Effector CD8-positive, alpha-beta T cell (primary cell): ENCODE measurements around the gene WDR27.
"Not testable (repeated sequence)": the region's sequence is repeated elsewhere in the genome, so short reads cannot be mapped to it uniquely, and the experiment has no call there.

Source experiments
- DNase-seq: peaks from one replicate; lab custom pipeline; 2025; lab: John Stamatoyannopoulos, UW

The WDR27 gene

GRCh38 chr6:169479783-169480495 is 221.9 kb downstream of the WDR27 start:
- no peak for DNase-seq

DNA sequence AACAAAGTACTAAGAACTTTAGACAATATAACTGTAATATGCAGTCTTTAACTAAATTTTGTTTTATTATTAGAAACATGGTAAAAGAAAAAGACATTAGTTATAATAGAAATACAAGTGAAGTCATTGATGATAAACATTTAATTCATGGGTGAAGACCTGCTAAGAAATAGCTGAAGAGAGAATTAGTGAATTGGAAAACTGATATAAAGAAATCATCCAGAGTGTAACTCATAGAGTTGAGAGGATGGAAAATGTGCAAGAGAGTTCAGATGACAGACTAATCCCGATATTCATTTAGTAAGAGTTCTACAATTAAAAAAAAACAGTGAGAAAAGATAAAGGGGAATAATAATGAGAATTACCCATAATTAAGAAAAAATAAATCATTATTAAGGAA is 227.5 kb downstream of the WDR27 start:
- no peak for DNase-seq

- DNase-seq = no peak
Measured at GRCh38 chr6:169473663-169474062, 228.2 kb downstream of the WDR27 start.

- DNase-seq = no peak
Measured at GRCh38 chr6:169472786-169473416, 228.9 kb downstream of the WDR27 start.

GRCh38 chr6:169470790-169471189 is 231.0 kb downstream of the WDR27 start:
- DNase-seq = no peak

DNA sequence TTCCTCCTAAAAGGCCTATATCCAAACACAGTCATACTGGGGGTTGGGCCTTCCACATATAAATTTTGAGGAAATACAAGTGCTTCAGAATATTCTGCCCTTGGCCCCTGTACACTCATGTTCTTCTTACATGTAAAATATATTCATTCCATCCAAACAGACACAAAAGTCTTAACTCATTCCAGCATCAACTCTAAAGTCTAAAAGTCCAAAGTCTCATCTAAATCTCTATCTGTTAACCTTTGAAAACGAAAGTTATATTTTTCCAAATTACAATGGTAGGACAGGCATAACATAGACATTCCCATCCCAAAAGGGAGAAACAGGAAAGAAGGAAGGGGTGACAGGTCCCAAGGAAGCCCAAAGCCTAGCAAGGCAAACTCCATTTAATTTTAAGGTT is 232.8 kb downstream of the WDR27 start:
- DNase-seq = no peak

GRCh38 chr6:169467755-169468154 is 234.1 kb downstream of the WDR27 start:
- not testable (repeated sequence) for DNase-seq

DNA sequence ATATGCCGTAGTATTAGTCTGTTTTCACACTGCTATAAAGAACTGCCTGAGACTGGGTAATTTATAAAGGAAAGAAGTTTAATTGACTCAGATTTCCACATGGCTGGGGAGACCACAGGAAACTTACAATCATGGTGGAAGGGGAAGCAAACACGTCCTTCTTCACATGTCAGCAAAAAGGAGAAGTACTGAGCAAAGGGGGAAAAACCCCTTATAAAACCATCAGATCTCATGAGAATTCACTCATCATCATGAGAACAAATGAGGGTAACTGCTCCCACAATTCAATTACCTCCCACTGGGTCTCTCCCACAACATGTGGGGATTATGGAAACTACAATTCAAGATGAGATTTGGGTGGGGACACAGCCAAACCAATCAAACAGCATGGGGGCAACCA is 235.6 kb downstream of the WDR27 start:
- not testable (repeated sequence) for DNase-seq

- no peak for DNase-seq
Measured at GRCh38 chr6:169457762-169458161, 244.1 kb downstream of the WDR27 start.

DNA sequence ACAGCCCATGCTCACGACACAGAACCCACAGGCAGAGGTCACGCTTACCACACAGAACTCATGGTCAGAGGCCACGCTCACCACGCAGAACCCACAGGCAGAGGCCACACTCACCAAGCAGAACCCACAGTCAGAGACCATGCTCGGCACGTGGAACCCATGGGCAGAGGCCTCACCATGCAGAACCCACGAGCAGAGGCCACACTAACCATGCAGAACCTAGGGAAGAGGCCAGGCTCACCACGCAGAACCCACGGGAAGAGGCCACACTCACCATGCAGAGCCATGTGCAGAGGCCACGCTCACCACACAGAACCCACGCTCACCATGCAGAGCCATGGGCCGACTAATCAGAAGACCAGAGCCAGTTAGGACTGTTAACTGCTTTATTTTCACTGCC is 245.0 kb downstream of the WDR27 start:
- no peak for DNase-seq

DNA sequence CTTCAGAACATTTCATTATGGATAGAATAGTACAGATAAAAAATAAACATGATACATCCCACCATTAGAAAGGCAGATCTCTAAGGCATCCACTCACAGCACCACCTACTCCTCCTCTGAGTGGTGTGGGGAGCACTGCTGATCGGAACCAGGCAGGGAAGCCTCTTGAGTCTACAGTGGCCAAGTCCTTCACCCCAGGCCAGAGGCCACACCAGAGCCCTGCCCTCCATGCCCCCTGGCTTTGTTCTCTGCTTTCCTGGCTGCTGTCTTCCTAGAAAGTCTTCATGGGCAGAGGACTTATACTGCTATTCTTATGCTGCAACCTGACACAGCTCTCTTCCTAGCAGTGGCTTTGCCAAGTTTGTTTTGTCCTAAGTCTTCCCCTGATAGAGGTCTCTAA is 246.4 kb downstream of the WDR27 start:
- DNase-seq = no peak

- DNase-seq = no peak
Measured at GRCh38 chr6:169454872-169455204, 247.0 kb downstream of the WDR27 start.

DNA sequence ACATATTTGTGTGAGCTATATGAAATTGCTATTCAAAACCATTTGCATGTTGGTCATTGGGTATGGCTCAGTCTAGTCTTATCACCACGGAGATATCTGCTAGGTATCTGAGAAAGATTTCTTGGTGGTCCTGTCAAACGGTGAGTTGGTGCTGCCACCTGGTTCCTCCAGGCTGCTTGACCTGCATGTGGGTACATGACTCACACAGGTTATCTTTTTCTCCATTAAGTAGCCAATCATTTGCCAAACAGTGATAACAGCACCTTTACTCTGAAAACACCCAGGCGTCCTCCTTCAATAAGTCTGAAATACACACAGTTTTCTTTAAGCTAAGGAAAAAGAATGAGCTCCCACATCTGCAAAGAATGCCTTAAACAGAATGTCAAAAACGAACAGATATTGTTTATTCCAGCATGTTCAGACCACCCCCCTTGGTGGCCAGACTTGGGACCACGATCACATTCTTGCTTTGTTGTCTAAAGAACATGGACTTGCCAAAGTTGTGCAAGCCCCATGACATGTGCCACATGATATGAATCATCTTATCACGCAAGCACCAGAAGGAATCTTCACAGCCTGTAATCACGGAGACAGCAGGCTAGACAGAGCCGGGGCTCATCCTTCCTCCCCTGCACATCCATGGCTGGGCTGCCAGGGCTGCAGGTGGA is 247.5 kb downstream of the WDR27 start:
- DNase-seq = no peak

DNA sequence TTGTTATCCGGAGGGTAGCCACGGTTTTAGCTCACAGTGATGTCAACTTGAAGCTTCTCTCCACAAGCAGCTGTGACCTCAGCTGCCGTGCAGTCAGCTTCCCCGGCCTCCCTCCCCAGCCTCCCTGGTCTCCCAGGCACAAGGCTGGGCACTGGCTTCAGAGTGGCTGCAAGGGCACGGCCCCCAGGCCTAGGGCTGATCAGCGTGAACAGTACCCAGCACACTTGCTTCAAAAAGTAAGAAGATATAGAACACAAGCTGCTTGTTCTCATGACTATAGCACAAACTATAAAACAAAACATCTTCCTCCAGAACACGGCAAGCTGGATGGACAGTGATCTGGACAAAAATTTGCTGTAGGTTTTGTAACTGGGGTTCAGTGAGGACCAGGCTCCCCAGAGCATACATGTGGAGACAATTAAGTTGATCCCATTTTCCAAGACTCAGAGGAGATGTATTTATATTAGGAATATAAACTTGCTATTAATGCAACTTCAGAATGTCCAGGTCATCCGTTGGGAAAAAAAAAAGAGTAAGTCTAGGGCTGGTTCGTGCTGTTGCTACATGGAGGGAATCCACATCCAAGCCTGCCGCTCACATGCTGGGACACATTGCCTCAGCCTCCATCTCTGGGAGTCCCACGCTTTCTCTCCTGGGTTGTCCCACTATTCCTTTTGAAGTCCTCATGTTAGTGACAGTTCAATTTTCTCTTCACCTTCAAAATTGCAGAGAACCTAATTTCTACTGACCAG is 248.8 kb downstream of the WDR27 start:
- no peak for DNase-seq

- DNase-seq = no peak
Measured at GRCh38 chr6:169452117-169452868, 249.5 kb downstream of the WDR27 start.

DNA sequence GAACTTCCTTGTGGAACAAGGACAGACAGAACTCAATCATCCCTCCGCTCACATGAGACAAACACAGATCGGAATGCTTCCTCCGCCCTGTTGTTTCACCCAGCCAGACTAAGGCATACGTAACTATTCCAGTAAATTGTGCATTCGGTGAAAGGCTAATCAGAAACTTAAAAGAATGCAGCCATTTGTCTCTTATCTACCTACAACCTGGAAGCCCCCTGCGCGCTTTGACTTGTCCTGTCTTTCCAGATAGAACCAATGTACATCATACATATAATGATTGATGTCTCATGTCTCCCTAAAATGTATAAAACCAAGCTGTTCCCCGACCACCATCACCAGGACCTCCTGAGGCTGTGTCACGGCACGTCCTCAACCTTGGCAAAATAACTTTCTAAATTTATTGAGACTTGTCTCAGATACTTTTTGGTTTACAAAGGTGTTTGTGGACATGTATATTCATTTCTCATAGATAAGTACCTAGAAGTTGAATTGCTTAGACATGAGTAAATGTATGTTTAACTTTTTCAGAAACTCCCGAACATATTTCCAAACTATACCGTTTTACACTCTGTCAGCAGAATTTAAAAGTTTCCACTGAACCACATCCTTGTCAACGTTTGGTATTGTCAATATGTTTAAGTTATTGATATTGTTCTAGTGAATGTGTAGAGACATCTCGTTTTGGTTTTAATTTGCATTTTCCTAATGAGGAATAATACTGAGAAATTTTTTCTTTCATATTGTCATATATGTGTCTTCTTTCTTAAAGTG is 250.6 kb downstream of the WDR27 start:
- DNase-seq = no peak

DNA sequence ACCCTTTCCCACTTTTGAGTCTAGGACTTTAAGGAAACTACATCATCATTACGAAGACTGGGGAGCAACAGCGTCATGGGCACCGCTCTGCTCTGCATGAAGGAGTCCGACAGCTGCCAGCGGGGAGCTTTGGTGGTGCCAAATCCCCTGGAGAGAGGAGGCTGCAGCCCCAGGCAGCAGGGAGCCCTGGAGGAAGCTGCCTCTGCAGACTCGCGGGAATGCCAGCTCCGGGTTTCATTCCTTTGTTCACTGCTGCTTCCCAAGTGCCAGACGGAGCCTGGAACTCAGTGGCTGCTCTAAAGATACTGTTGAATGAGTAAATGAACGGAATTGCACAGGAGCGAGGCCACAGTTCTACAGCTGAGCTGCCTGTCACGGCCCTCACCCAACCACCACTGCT is 251.7 kb downstream of the WDR27 start:
- no peak for DNase-seq

GRCh38 chr6:169449221-169449620 is 252.6 kb downstream of the WDR27 start:
- no peak for DNase-seq

DNA sequence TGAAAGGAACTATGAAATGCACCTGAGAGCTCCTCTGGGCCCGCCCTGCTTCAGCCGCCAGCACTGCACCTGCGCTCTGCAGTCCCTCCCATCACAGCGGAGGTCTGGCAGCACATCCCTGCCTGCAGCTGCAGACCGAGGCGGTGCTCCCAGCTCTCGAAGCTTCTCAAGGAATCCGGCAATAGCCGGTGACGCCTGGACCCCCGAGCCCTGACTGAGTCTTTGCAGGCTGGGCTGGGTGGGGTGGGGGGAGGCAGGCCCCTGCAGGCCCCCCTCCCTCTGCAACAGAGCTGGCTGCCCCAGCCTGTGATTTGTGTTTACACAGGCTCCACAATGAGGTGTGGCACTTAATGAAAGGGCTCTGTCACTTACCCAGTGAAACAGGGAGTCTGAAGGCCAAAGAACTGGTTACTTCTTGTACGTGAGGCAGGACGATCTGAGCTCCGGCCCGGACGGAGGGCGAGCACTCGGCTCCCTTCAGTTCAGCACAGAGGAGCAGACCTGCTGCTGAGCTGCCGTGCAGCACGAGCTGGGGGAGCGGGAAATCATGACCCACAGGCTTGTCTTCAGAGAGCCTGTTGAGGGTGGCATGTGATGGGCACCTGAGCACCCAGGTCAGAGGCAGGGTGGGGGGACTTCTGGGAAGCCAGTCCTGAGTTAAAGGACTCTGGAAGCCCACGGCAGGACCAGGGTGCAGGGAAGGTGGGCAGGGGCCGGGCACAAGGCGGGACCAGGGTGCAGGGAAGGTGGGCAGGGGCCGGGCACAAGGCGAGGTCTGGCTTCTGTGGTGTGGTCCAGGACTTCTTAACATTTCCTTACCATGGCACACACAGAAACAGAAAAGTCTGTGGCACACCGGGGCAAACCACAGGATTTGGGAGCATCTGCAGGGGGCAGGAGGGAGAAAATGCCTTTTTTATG is 255.9 kb downstream of the WDR27 start:
- DNase-seq = no peak

GRCh38 chr6:169445227-169445626 is 256.6 kb downstream of the WDR27 start:
- DNase-seq = no peak
